RPMI8226 (cell line): ENCODE results near the gene CXorf65.

ENCODE experiments used
- DNase-seq: peaks from one replicate; pipeline ENCODE4 v3.0.0-alpha.2; 2015

The CXorf65 gene

DNA sequence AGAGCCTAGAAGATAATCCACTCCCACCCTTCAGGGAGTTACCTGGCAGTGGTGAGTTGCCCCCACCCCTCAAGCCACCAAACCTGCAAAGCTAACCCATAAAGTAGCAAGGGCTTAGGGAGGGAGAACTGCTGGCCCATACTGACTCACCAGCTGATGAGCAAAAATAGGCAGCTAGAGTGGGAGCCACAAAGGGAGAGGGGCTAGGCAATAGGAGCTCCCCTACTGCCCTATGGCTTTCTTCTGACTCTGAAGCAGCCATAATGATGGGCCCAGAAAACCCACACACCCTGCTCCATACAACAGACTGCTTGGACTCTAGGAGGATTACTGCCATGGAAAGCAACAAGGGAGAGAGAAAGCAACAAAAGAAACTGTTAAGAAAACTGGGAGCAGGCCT, 46.4 kb downstream of the CXorf65 start:
- no peak for DNase-seq

- DNase-seq = no peak
Observed at GRCh38 chrX:71057848-71058530, 48.6 kb downstream of the CXorf65 start.

- no peak for DNase-seq
Observed at GRCh38 chrX:71056867-71057266, 49.7 kb downstream of the CXorf65 start.
